ENCODE results near the gene GINS2. TPM values are rescaled to one million over a fixed set of nuclear protein-coding genes. Genes with fewer than 3 reads are reported as not detected.

Gene GINS2
- total and polyA plus RNA-seq, 11 donors, result 0.15 to 4.2 (median 0.53) TPM; not detected in 1

DNA sequence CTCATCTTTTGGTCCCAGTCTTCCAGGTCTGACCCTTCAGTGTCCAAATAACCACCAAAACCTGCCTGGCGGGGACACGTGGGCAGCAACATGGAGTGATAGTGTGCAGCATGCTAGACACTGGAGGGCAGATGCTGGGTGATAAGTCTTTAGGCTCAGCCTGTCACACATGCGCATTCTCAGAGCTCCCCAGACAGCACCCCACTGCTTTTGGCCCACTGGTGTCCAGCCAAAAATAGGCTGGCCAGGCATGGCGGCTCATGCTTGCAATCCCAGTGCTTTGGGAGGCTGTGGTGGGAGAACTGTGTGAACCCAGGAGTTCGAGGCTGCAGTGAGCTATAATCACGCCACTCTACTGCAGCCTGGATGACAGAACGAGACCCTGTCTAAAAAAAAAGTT is 12.3 kb downstream of the GINS2 start:
- DNase-seq (no peak), ATAC-seq (no peak)
- Histone ChIP-seq H3K27ac (no peak overlapping the region), H3K4me1 (peaks cover 0 to 22% (median 12%) of the 10 kb centered on the region in 12 donors), H3K4me3 (no peak overlapping the region), H3K27me3 (no peaks in the 10 kb centered on the region), H3K36me3 (peaks cover 0 to 67% (median 29%) of the 10 kb centered on the region in 9 donors), H3K9me3 (no peaks in the 10 kb centered on the region)
- TF ChIP-seq, protein P1, sequence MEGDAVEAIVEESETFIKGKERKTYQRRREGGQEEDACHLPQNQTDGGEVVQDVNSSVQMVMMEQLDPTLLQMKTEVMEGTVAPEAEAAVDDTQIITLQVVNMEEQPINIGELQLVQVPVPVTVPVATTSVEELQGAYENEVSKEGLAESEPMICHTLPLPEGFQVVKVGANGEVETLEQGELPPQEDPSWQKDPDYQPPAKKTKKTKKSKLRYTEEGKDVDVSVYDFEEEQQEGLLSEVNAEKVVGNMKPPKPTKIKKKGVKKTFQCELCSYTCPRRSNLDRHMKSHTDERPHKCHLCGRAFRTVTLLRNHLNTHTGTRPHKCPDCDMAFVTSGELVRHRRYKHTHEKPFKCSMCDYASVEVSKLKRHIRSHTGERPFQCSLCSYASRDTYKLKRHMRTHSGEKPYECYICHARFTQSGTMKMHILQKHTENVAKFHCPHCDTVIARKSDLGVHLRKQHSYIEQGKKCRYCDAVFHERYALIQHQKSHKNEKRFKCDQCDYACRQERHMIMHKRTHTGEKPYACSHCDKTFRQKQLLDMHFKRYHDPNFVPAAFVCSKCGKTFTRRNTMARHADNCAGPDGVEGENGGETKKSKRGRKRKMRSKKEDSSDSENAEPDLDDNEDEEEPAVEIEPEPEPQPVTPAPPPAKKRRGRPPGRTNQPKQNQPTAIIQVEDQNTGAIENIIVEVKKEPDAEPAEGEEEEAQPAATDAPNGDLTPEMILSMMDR (IDR thresholded peaks at IDR 0.05), result no peak
- TF ChIP-seq POLR2A (IDR thresholded peaks at IDR 0.05), result no peak
- intact Hi-C loops (cut with DNase I), result loop anchor here in 2 of 10 donors (5.0 kb wide), 1 partner anchor 41 kb away; no protein-coding TSS in a partner anchor
- 92 to 99% (median 97%) methylated on average over 7 of the region's 7 CpGs for WGBS, 4 donors

DNA sequence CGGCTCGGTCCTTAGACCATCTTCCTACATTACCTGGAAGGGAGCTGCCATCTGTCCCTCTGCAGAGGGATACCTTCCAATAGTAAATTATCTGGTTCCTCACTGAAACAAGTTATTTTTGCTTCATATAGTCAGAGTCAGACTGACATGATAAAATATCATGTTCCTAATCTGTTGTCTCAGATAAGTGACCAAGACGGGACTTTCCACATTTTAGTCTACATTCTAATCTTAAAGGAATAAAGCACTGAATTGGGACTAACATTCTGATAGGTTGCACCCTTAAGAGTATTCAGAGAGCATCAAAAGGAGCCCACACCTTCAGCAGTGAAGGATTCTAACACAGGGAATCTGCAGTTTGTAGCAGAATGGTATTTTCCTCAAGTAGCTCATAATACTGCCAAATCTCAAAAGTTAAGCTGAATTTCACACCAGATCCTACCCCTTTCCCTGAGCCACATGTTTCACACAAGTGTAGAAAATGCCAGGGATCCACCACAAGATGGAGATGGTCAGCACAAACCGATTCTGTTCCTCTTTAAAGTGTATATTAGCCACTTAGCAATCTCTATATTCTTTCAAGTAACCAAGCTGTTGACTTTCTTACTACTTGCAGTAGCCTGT is 13.4 kb downstream of the GINS2 start:
- no peak for DNase-seq
- H3K4me3 ChIP-seq, result no peak overlapping the region
- WGBS, 4 donors, result 60 to 70% (median 65%) methylated on average over 4 of the region's 4 CpGs
- no peaks in the 10 kb centered on the region for H3K9me3 ChIP-seq
- intact Hi-C loops (cut with DNase I), result loop anchor here in 2 of 10 donors (5.0 kb wide), 1 partner anchor 42 kb away; no protein-coding TSS in a partner anchor
- H3K36me3 ChIP-seq, result peaks cover 0 to 78% (median 38%) of the 10 kb centered on the region in 9 donors
- no peak for TF ChIP-seq POLR2A (IDR thresholded peaks at IDR 0.05)
- TF ChIP-seq, protein P1 (IDR thresholded peaks at IDR 0.05), result peak in 10 of 12 donors; percentile 7 to 52 (median 26)
- no peaks in the 10 kb centered on the region for H3K27me3 ChIP-seq
- peak overlapping the region in 1 of 12 donors; percentile 78 for H3K27ac ChIP-seq
- peaks cover 0 to 22% (median 12%) of the 10 kb centered on the region in 12 donors for H3K4me1 ChIP-seq
- ATAC-seq, result no peak

DNA sequence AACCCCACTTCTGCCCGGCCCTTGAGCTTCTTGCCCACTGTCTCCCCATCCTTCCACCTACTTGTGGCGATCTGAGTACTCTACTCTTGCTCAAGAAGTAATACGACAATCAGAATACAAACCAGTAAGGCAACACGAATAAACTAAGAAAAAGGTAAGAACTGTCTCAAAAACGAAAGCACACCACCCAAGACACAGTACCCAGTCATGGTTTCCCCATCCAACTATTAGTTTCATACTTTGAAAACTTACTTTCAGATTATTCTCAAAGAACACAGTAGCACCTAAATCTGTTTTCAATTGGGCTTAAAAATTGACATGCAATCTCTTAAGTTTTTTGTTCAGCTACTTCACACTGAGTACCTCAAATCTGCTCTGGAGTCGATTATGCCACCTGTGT is 13.9 kb downstream of the GINS2 start:
- peak overlapping the region in 9 of 12 donors; percentile 23 to 78 (median 62) for H3K27ac ChIP-seq
- no peaks in the 10 kb centered on the region for H3K9me3 ChIP-seq
- H3K36me3 ChIP-seq, result peaks cover 0 to 83% (median 43%) of the 10 kb centered on the region in 9 donors
- ATAC-seq (no peak), DNase-seq (no peak)
- no peaks in the 10 kb centered on the region for H3K27me3 ChIP-seq
- WGBS, 4 donors, result 91 to 93% (median 91%) methylated on average over 6 of the region's 6 CpGs
- peaks cover 0 to 22% (median 12%) of the 10 kb centered on the region in 12 donors for H3K4me1 ChIP-seq
- TF ChIP-seq POLR2A (IDR thresholded peaks at IDR 0.05), result no peak
- TF ChIP-seq, protein P1 (IDR thresholded peaks at IDR 0.05), result no peak
- intact Hi-C loops (cut with DNase I), result loop anchor here in 2 of 10 donors (5.0 kb wide), 1 partner anchor 42 kb away; no protein-coding TSS in a partner anchor
- no peak overlapping the region for H3K4me3 ChIP-seq

DNA sequence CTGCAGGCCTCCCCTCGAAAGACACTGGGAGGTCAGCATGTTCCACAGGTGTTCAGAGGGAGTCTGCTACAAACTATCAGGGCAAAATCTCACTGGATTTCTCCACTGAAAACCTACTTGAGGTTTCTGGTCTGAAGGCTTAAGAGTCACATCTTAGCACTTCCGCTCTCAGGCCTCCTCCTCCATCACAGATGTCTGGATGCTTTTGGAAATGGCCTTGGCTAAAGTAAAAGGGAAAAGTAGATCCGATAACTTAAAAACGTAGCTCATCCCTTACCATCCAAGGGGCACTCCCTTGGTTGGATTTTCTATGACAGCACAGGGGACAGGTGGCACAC is 14.4 kb downstream of the GINS2 start:
- no peak for ATAC-seq
- Histone ChIP-seq H3K36me3 (peaks cover 0 to 88% (median 47%) of the 10 kb centered on the region in 9 donors), H3K4me3 (no peak overlapping the region), H3K27me3 (no peaks in the 10 kb centered on the region), H3K9me3 (no peaks in the 10 kb centered on the region), H3K4me1 (peaks cover 0 to 22% (median 12%) of the 10 kb centered on the region in 12 donors), H3K27ac (peak overlapping the region in 10 of 12 donors; percentile 23 to 78 (median 62))
- no peak for DNase-seq
- WGBS, 4 donors, result 54 to 68% (median 66%) methylated on average over 4 of the region's 4 CpGs
- intact Hi-C loops (cut with DNase I), result no loop called here
- TF ChIP-seq POLR2A (IDR thresholded peaks at IDR 0.05), result no peak
- TF ChIP-seq, protein P1 (IDR thresholded peaks at IDR 0.05), result no peak
